RWPE1 (cell line): ENCODE data around the gene GLRA3.

Source experiments
- CTCF ChIA-PET: fragments of 350-600 bp; sonication (Branson Sonifier 250); formaldehyde crosslinking; extraction: SDS; loops from one replicate; lab custom pipeline; 2021; lab: Yijun Ruan, JAX
- POLR2A ChIA-PET: fragments of 400-600 bp; formaldehyde crosslinking; extraction: SDS; loops from one replicate; lab custom pipeline; 2020; ENCODE audit warnings: antibody characterized with exemption; ENCODE audit not compliant: low non-redundant PET; lab: Yijun Ruan, JAX
- DNase-seq: peaks from one replicate; pipeline ENCODE4 v3.0.0; 2012; ENCODE audit warnings: low spot score
- H3K27ac ChIP-seq: fragments of 450-650 bp; 2 replicates; pipeline ENCODE4 v1.5.1; 2017
- CTCF ChIP-seq: fragments of 450-650 bp; conservative IDR thresholded peaks from 2 replicates; pipeline ENCODE4 v1.5.1; 2017; ENCODE audit warnings: low read depth, mild to moderate bottlenecking

Gene GLRA3

GRCh38 chr4:174855050-174855449 is 26.0 kb upstream of the GLRA3 start:
- no peak for DNase-seq
- ChIA-PET CTCF (no interaction called here), POLR2A (no interaction called here)
- no peak for TF ChIP-seq CTCF
- H3K27ac ChIP-seq, result no peak overlapping the region

GRCh38 chr4:174853629-174854028 is 24.6 kb upstream of the GLRA3 start:
- DNase-seq, result no peak
- POLR2A ChIA-PET, result no interaction called here
- no peak overlapping the region for H3K27ac ChIP-seq
- no peak for TF ChIP-seq CTCF
- CTCF ChIA-PET, result no interaction called here

- CTCF ChIA-PET, result no interaction called here
- no peak for TF ChIP-seq CTCF
- no peak overlapping the region for H3K27ac ChIP-seq
Observed at GRCh38 chr4:174848596-174848995, 19.5 kb upstream of the GLRA3 start.

GRCh38 chr4:174847801-174848427 is 18.9 kb upstream of the GLRA3 start:
- ChIA-PET CTCF (no interaction called here), POLR2A (no interaction called here)
- no peak overlapping the region for H3K27ac ChIP-seq
- DNase-seq, result no peak
- no peak for TF ChIP-seq CTCF

More at GRCh38 chr4:174848596-174848995, 19.5 kb upstream of the GLRA3 start:
- POLR2A ChIA-PET, result no interaction called here
- no peak for DNase-seq

GRCh38 chr4:174835536-174835935 is 6.5 kb upstream of the GLRA3 start:
- DNase-seq, result no peak
- no peak overlapping the region for H3K27ac ChIP-seq
- no peak for TF ChIP-seq CTCF
- ChIA-PET CTCF (interaction anchor here (0.5 kb wide), 1 partner anchor 1103 kb away, joined by 3 read pairs; no protein-coding TSS in a partner anchor), POLR2A (no interaction called here)

- CTCF ChIA-PET, result no interaction called here
- no peak for DNase-seq
- no peak for TF ChIP-seq CTCF
- H3K27ac ChIP-seq, result no peak overlapping the region
- POLR2A ChIA-PET, result no interaction called here
Observed at GRCh38 chr4:174834477-174834876, 5.4 kb upstream of the GLRA3 start.
